HT1080 (cell line): ENCODE data around the gene TRMT2A. TPM values are rescaled to one million over a fixed set of nuclear protein-coding genes. Genes with fewer than 3 reads are reported as not detected.

Source experiments
- DNase-seq: peaks from one replicate; pipeline ENCODE4 v3.0.0-alpha.2; 2015; ENCODE audit warnings: low read depth
- total RNA-seq: library from RNA; depleted of rRNA; stranded (reverse); fragments of >200 nt; shearing (Covaris generic); gene quantifications from 2 replicates; pipeline ENCODE4 v1.2.3, GENCODE V29; 2014

The TRMT2A gene
- total RNA-seq, 1 experiment from 2014 or later: 93.4 TPM

DNA sequence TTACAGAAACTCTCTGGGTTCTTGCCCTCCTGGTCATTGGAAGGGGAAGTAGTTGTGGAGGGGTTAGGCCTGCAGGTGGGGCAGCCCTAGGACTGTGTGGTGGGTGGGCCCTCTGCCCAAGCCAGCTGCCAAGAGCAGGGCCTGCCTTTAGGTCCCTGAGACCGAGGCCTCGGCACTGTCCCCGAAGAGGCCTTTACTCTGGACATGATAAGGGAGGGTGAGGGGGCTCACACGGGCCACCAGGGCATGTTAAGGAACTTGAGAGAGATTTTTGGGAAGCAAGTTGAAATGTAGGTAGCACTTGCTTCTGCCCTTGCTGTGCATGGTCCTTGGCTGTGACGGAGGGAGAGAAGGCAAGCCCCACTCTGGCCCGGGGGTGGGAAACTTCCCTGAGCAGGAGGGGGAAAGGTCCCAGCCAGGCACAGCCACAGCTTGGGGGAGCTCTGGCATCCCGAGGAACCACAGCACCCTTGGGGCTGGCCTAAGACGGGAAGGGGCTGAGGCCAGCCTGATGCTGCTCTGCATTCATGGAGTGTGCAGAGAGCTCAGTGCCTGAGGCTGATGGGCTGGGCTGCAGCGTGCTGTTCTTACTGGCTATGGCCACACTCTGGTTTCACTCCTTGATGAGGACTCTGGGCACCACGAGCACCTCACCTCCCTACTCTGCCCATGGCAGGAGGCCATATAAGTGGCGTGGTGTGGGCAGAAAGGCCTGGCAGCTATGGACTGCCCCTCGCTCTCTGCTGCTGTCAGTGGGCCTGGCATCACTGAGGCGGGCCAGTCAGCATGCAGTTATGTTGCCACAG, 8.9 kb downstream of the TRMT2A start:
- DNase-seq: no peak

DNA sequence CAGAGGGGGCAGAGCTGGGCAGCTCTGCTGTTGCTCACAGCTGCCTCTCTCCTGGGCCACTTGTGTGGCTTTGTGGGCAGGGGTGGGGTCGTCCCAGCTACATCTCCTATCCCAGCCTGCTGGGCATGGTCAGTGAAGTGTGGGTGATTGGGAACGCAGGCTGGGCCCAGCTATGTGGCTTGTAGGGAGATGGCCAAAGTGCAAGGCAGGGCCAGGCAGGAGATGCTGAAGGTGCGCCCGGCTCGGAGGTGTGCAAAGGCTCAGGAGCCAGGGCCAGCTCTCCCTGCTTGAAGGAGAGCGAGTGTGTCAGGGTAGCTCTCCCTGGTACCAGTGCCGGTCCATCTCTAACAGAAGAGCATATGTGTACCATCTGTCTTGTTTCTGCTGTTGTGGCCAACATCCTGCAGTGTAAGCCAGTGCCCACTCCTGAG, 9.5 kb downstream of the TRMT2A start:
- DNase-seq: no peak

DNA sequence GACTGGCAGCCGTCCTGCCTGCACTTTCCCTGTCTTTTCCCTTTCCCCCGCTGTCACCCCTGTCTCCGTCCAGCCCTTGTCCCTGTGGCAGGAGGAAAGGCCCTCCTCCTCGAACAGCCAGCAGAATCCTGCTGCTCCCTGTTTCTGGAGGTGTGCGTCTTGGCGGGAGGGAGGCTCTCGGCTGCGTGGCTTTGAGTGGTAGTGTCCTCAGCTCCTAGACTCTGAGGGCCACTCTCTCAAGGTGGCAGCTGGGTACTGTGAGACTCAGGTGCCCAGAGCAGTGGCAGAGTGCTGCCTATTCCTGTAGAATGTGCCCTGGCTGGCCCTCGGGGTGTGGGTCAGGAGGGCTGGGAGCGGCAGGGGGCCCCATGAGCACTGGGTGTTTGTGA, 10.2 kb downstream of the TRMT2A start:
- no peak for DNase-seq

GRCh38 chr22:20106205-20106848, 10.7 kb downstream of the TRMT2A start:
- no peak for DNase-seq

- DNase-seq: no peak
Observed at GRCh38 chr22:20105456-20106204, 11.4 kb downstream of the TRMT2A start.

- no peak for DNase-seq
Observed at GRCh38 chr22:20102203-20102780, 14.7 kb downstream of the TRMT2A start.

GRCh38 chr22:20101638-20102037, 15.4 kb downstream of the TRMT2A start:
- DNase-seq: no peak

- DNase-seq: no peak
Observed at GRCh38 chr22:20099099-20099711, 17.8 kb downstream of the TRMT2A start.

DNA sequence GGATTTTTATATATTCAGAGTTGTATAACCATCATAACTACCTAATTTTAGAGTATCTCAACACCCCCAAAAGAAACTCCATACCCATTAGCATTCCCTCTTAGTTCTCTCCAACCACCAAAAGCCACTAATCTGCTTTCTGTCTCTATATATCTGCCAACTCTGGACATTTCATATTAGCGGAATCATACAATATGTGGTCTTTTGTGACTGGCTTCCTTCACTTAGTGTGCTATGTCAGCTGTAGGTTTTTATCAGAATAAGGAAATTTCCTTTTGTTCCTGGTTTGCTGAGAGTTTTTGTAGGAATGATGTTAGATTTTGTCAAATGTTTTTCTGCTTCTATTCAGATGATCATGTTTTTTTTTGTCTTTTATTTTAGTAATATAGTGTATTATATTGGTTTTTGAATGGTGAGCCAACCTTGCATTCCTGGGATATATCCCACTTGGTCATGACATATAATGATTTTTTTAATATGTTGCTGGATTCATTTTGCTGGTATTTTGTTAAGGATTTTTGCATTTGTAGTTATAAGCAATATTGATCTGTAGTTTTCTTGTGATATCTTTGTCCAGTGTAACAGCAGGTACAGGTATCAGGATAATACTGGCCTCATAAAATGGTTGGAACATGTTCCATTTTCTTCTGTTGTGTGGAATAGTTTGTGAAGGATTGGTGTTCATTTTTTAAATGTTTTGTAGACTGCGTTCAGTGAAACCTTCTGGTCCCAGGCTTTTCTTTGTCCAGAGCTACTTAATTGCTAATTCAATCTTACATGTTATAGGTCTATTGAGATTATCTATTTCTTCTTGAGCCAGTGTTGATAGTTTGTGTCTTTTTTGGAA, 20.2 kb downstream of the TRMT2A start:
- no peak for DNase-seq

DNA sequence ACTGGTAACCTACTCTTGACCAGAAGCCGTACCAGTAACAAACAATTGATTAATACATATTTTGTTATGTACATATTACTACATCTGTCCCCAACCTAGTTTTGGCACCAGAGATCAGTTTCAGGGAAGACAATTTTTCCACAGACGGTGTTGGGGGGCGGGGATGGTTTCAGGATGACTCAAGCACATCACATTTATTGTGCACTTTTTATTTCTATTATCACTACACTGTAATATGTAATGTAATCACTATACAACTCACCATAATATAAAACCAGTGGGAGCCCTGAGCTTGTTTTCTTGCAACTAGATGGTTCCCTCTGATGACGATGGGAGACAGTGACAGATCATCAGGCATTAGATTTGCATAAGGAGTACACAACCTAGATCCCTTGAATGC, 21.5 kb downstream of the TRMT2A start:
- no peak for DNase-seq

DNA sequence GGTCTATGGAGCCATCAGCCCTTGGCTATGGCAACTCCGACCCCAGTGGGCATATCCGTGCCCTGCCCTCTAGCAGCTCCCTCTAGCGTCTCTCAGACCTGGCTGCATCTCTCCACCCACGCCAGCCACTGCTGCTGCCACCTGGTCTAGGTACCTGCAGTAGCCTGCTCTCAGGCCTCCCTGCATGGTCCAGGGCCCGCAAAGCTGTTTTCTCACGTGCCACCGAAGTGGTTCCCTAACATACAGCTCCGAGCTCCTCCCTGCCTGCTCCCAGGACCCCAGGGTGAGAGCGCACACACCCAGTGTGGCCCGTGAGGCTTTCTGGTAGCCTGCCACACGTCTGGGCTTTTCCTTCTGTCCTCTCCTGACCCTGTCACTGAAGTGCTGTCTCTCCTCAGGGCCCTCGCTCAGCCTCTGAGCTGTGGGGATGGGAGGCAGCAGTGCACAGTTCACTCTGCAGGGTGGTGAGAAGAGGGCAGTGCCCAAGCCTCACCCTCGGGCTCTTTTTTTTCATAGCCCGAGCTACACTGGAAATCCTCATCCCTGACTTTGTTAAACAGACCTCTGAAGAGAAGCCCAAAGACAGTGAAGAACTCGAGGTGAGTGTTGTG, 22.7 kb downstream of the TRMT2A start:
- DNase-seq: no peak

- DNase-seq: no peak
Observed at GRCh38 chr22:20093418-20094196, 23.4 kb downstream of the TRMT2A start.

DNA sequence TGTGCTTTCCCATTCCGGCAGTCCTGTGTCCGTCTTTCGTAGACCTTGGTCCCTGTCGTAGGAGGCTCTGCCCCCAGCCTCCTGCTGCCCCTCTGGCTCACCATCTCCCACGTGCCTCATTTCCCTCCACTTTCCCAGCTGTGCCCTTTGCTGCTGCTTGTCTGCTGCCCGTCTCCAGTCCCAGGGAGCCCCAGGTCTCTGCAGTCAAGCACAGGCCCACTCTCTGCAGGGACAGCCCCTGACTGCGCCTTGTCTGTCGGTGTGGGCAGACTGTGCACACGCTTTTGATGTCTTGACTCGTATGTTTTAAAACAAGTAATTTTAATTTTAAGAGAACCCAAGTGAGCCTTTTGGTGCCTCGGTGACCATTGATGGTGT, 24.6 kb downstream of the TRMT2A start:
- no peak for DNase-seq

GRCh38 chr22:20091690-20092476, 25.1 kb downstream of the TRMT2A start:
- DNase-seq: no peak

DNA sequence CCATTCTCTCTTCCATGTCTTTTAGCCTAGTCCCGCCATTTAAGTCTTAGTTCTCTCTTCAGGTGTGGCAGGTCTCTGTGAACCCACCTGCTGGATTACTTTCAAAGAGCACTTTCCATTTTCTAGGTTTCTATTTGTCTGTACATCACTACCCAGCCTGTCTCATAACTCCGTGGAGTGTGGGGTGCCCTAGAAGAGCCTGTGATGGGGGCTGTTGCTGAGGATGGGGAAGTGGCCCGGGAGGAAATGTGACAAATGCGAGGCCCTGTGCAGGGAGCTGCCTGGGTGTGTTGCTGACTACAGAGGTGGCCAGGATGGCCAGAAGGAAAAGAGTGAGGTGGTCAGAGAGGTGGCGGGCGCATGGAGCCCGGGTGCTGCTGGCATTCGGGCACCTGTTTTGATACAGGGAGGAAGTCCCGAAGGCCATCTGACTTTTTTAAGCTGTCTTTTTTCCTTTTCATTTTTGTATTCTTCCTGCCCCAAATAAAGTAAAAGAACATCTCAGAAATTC, 26.2 kb downstream of the TRMT2A start:
- no peak for DNase-seq

DNA sequence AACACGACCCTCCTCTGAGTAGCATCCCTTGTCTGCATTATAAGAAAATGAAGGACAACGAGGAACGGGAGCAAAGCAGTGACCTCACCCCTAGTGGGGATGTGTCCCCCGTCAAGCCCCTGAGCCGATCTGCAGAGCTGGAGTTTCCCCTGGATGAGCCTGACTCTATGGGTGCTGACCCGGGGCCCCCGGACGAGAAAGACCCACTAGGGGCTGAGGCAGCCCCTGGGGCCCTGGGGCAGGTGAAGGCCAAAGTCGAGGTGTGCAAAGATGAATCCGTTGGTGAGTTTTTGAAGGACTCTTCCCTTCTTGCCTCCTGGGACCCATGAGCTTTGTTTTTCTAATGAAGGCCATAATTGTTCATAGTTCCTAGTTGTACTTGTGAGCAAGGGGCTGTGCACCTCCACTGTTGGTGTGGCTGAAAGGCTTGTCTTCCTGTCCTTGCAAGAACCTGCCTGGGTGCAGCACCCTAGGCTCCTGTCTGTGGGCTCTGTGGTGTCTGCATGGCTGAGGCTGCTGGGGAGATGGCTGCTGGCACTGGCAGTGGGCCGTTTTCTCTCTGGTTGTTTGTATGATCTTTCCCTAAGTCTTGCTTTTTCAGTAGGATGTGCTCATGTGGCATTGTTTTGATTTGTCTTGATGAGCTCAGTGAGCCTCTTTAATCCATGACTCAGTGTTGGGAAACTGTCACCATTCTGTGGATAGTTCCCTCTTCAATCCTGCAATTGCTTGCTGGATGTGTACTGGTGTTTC, 26.9 kb downstream of the TRMT2A start:
- DNase-seq: no peak

DNA sequence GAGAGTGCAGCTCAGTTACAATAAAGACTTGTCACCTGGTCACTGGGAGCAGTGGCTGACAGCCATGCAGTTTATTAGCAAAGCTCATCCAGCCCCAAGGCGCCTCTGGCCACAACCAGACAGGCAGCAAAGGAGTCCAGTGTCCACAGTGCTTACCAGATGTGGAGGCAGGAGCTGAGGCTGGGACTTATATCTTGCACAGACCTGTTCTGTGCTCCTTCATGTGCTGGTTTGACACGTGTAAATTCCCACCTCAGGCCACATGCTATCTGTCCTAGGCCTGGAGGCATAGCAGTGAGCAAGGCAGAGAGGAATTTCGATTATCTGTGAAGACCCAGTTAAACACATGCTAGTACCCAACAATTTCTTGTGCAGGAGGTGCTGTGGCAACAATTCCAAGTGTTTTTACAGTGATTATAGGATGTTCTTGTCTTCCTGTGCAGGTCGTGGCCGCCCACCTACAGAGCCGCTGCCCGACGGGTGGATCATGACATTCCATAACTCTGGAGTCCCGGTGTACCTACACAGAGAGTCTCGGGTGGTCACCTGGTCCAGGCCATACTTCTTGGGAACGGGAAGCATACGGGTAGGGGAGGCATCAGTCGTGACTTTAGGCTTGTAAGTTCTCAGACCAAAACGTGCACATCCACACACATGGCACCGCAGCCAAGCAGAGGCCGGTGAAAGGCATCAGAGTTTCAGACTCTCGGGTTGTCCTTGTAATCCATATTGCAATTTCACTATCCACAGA, 27.6 kb downstream of the TRMT2A start:
- no peak for DNase-seq
